NCI-H2196 treated with DMSO at 0.1 percent for 48 hours (cell line): ENCODE measurements around the gene RNF123.

Source experiments
- DNase-seq: peaks from one replicate; lab custom pipeline; 2025; ENCODE audit not compliant: unreplicated experiment; lab: John Stamatoyannopoulos, UW

RNF123 gene

GRCh38 chr3:49657208-49657915 is 32.0 kb upstream of the RNF123 start:
- DNase-seq, result no peak

GRCh38 chr3:49658711-49659110 is 30.6 kb upstream of the RNF123 start:
- DNase-seq, result no peak

DNA sequence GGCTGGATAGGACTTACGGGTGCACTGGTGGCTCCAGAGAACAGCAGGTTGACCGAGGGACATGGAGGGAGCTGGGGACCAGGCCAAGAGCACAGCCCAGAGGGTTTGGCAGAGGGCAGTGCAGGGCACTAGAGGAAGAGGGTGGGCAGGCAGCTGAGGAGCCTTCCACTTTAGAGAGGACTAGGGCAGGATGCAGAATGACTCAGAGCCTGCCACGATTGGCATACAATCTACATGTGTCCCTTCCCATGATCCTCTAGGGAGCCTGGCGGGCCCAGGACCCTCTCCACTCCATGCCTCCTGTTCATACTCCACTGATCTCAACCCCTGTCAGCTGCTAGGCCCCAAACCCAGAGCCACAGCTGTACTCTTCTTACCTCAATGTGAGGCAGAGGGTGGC is 29.6 kb upstream of the RNF123 start:
- no peak for DNase-seq

GRCh38 chr3:49661281-49661680 is 28.1 kb upstream of the RNF123 start:
- no peak for DNase-seq

- DNase-seq, result no peak
Measured at GRCh38 chr3:49662021-49662420, 27.3 kb upstream of the RNF123 start.

DNA sequence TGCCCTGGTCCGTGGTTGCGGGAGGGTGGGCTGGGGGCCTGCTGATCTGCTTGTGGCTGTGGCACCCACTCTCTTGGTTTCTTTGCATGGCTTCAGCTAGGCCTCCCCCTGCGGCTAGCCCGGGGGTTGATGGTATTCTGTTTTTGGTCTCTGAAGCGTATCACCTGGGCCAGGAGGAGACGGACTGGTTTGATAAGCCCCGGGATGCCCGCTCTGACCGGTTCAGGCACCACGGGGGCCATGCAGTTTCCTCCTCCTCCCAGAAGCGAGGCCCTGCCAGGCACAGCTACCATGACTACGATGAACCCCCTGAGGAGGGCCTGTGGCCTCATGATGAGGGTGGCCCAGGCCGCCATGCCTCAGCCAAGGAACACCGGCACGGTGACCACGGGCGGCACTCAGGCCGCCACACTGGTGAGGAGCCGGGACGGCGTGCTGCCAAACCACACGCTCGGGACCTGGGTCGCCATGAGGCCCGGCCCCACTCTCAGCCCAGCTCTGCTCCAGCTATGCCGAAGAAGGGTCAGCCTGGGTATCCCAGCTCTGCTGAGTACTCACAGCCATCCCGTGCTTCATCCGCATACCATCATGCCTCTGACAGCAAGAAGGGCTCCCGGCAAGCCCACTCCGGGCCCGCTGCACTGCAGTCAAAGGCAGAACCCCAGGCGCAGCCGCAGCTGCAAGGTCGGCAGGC is 26.5 kb upstream of the RNF123 start:
- DNase-seq, result no peak

DNA sequence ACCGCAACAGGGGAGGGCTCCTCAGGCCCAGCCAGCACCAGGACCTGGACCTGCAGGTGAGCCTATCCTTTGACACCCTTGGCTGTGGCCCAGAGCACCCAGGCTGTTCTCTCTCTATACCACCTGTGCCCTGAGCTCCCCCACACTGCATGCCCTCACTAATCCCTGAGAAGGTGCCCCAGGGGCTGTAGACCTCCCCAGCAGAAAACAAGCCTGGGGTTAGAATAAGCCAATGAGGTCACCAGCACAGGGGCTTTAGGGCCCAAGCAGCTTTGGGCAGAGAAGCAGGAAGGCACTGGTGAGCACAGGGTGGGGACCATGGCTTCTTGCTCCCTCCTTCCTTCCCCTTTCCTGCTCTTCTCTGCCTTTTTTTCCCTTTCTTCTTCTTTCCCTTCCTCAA is 25.5 kb upstream of the RNF123 start:
- DNase-seq, result no peak

GRCh38 chr3:49664300-49664699 is 25.1 kb upstream of the RNF123 start:
- no peak for DNase-seq

- no peak for DNase-seq
Measured at GRCh38 chr3:49665822-49666519, 23.4 kb upstream of the RNF123 start.

DNA sequence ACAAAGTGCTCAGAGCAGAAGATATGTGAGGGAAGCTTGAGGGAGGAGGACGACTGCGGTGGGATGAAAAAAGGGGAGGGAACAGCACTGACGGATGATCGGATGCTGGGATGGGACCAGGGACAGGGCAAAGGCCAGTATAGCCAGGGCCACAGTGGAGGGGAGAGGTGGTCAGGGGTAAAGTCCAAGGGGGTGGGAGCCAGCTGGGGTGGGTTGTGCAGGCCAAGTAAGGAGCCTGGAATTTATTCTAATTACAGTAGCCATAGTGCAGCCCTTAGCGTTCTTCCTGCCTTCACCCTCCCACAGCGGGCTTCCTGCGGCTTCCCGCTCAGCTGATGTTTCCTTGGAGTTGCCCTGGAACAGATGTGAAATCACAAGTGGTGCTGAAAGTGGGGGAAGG is 22.8 kb upstream of the RNF123 start:
- no peak for DNase-seq

DNA sequence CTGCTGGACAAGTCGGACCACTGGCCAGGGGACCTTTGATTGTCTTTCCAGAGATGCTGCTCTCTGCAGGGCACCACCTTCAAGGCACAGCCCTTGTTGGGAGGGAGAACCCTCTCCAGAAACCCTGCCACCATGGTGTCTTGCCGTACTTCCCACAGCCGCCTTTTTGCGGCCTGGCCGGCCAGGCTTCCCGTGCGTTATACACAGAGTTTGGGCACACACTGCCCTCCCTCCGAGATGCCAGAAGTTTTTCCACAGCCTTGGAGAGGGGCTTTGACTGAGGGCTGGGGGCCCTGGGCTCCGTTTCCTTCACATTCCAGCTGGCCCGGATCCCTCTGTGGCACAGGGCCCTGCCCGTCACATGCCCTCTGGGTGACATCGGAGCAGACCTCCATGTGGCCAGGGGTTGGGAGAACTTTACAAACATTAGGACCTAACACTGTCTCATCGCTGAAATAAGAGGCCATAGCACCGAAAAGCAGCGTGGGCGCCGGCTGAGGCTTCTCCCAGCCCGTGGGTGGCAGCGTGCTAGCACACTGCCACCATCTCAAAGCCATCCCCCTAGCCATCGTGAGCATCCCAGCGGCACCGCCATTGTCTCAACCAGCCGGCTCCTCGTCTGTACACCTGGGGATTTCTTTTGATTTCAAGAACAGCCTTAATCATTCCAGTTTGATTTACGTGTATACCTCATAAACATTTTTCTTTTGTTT is 21.5 kb upstream of the RNF123 start:
- no peak for DNase-seq

DNA sequence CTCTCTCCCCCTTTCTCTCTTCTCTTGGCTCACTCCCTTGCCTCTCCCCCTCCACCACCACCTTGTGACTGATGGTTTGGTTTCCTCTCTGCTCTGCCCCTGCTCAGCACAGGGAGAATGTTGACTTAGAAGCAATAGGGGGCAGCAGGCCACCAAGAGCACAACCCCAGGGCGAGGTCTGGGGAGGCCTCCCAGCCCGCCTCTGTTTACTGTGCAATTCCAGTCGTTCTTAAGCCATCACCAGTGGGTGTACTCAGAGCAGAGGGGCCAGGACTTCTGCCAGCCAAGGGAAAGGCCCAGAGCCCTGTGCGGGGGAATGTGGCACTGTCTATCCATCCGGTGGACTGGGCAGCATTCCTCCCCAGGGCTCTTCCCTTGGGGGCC is 21.0 kb upstream of the RNF123 start:
- no peak for DNase-seq

DNA sequence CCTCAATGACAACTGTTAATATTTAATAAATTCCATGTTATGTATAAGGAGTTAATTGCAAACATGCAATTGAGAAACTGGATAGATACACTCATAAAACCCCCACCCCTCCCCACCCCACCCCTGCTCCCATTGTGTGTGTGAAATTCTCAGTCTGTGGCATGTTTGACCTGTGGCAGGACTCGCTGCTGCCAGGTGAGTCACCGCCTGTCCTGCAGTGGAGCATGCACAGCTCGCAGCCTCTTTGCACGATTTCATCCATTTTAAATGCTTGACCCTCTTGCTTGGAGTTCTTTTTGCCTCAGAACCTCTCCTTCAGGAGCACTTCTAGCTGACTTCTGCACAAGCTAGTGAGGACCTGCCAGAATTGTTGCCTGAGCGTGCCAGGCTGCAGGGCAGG is 20.5 kb upstream of the RNF123 start:
- no peak for DNase-seq

DNA sequence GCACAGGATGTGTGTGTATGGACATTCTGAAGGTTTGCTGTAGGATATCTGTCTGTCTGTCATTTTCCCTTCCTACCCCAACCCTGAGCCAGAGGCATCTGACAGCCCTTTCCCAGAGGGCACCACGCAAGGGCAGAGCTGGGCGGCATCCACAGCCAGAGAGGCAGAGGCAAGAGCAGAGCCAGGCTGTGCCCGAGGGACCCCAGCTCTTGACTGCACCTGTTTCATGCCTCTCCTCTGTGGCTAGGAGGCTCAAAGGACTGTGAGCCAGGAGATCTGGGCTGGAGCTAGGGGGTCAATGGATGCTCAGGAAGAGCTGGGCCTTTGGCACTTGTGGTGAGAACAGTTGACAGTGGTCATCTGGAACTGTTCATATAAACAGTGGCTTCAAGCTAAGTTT is 20.0 kb upstream of the RNF123 start:
- DNase-seq, result no peak

GRCh38 chr3:49670940-49671290 is 18.4 kb upstream of the RNF123 start:
- no peak for DNase-seq

DNA sequence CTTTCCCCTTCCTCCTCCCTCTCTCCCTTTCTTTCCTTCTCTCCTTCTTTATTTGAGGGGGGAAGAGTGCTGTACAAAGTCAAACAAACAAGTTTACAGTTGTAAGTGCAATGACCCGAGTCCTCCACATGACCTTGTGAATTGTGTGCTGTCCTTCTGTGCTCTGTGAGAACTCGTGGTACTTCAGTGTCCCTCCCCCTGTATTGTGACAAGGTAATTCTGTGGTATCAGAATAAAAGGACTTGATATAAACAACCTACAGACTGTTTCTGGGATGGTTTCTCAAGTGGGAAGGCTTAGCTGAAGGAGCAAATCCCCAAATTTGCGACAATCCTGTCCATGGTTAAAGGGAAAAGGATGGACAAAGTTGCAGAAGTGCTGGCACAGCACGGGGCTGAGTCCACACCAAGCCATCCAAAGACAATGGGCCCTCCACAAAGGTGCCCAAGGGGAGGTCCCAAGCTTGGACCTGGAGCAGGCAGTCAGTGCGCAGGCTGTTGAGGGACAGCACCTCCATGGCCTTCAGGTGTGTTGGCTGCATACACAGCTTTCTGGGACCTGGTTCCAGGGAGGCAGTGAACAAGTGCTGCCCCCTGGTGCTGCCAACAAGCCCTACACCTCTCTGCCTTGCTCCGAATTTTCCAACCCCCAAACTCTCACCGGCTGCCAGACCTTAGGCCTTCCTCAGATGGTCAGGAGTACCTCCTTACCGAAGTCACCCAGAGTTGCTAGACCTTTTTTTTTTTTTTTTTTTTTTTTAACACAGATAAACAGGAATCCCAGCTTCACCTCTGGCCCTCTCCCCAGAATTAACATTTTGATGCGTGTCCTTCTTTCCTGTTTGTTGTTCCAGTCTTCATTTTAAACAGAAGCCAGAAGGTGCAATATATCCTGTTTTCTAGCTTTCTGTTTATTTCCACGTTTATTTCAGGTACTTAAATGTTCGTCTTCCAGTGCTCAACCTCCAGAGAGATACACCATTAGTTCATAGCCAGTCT is 17.8 kb upstream of the RNF123 start:
- DNase-seq, result no peak

- no peak for DNase-seq
Measured at GRCh38 chr3:49673121-49673714, 16.1 kb upstream of the RNF123 start.

DNA sequence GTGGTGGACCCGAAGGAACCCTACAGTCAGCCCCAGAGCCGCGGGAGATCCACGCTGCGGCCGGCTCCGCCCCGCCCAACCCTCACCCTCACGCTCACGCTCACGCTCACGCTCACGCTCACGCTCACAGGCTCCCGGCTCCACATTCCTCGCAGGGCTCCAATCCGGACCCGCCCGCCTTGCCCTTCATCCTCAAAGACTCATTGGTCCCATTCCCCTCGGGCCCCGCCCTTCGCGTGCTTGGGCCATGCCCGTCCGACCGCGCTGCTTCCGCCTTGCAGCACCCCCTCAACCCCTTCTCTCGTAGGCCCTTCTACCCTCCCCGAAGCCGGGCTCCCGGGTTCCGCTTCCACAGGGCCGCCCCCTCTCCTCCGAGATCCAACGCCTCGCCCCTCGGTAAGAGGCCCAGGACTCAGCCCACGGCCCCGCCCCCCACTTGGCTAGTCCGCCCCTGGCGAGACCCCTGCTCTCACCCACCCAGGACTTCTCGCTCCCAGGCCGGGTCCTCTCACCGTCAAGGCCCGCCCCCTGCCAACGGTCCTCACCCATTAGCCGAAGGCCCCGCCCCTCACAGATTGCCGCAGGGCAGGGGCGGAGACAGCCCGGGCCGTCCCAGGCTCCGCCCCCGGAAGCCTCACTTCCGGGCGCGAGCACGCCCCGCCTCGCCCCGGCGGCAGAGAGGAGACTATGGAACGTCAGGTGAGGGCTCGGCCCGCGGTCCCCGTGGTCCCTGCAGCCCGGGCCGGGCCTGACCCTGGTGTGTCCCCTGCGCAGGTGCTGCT is 15.5 kb upstream of the RNF123 start, which contains the start of gene APEH:
TSS of gene APEH (plus strand) at position 637 of the 782 bp plus-strand sequence. CDS start at position 688, 51 bp downstream.
- no peak for DNase-seq

- DNase-seq, result no peak
Measured at GRCh38 chr3:49674497-49674983, 14.8 kb upstream of the RNF123 start.
